HEK293 (cell line): ENCODE measurements around the gene CMTM1.

Experiments
- SETDB1 ChIP-seq: IDR thresholded peaks from one replicate; pipeline ENCODE4 v1.6.1; 2017; ENCODE audit warnings: mild to moderate bottlenecking, low read length, moderate library complexity, mixed read lengths; ENCODE audit not compliant: insufficient read length
- SP2 ChIP-seq: fragments of 450-650 bp; formaldehyde crosslinking; IDR thresholded peaks from 2 replicates; pipeline ENCODE4 v1.5.1; 2016; ENCODE audit warnings: missing biosample characterization, missing genetic modification characterization
- ZBTB8A ChIP-seq: fragments of 450-650 bp; formaldehyde crosslinking; IDR thresholded peaks from 2 replicates; pipeline ENCODE4 v1.5.1; 2016; ENCODE audit warnings: missing biosample characterization, missing genetic modification characterization
- ZNF121 ChIP-seq: fragments of 450-650 bp; formaldehyde crosslinking; IDR thresholded peaks from 2 replicates; pipeline ENCODE4 v1.5.1; 2016; ENCODE audit warnings: missing biosample characterization, missing genetic modification characterization
- ZNF146 ChIP-seq: fragments of 450-650 bp; formaldehyde crosslinking; IDR thresholded peaks from 2 replicates; pipeline ENCODE4 v1.5.1; 2016; ENCODE audit warnings: missing biosample characterization, missing genetic modification characterization
- ZNF302 ChIP-seq: fragments of 450-650 bp; formaldehyde crosslinking; IDR thresholded peaks from 2 replicates; pipeline ENCODE4 v1.5.1; 2016; ENCODE audit warnings: missing biosample characterization, missing genetic modification characterization, low read depth
- ZNF558 ChIP-seq: fragments of 450-650 bp; formaldehyde crosslinking; IDR thresholded peaks from 2 replicates; pipeline ENCODE4 v1.5.1; 2016; ENCODE audit warnings: missing biosample characterization, missing genetic modification characterization
- ZNF707 ChIP-seq: fragments of 450-650 bp; formaldehyde crosslinking; IDR thresholded peaks from 2 replicates; pipeline ENCODE4 v1.5.1; 2016; ENCODE audit warnings: missing biosample characterization, missing genetic modification characterization
- ZSCAN16 ChIP-seq: fragments of 450-650 bp; formaldehyde crosslinking; IDR thresholded peaks from 2 replicates; pipeline ENCODE4 v1.5.1; 2016; ENCODE audit warnings: missing biosample characterization, missing genetic modification characterization
- TF ChIP-seq, protein P1 (sequence below): fragments of 450-650 bp; formaldehyde crosslinking; IDR thresholded peaks from 2 replicates; pipeline ENCODE4 v1.5.1; 2016; ENCODE audit warnings: missing biosample characterization, missing genetic modification characterization
- TF ChIP-seq, protein P2 (sequence below): fragments of 450-650 bp; formaldehyde crosslinking; IDR thresholded peaks from 2 replicates; pipeline ENCODE4 v1.5.1; 2016; ENCODE audit warnings: missing biosample characterization, missing genetic modification characterization
- TF ChIP-seq, protein P3 (sequence below): fragments of 450-650 bp; formaldehyde crosslinking; optimal IDR thresholded peaks from 2 replicates; pipeline ENCODE3; 2016; ENCODE audit warnings: missing biosample characterization, mild to moderate bottlenecking, missing genetic modification characterization
- TF ChIP-seq, protein P4 (sequence below): fragments of 450-650 bp; formaldehyde crosslinking; conservative IDR thresholded peaks from 2 replicates; pipeline ENCODE4 v1.5.1; 2016; ENCODE audit warnings: low read depth, missing biosample characterization, missing genetic modification characterization
- TF ChIP-seq, protein P5 (sequence below): fragments of 450-650 bp; formaldehyde crosslinking; IDR thresholded peaks from 2 replicates; pipeline ENCODE4 v1.5.1; 2016; ENCODE audit warnings: missing biosample characterization, missing genetic modification characterization

DNA sequence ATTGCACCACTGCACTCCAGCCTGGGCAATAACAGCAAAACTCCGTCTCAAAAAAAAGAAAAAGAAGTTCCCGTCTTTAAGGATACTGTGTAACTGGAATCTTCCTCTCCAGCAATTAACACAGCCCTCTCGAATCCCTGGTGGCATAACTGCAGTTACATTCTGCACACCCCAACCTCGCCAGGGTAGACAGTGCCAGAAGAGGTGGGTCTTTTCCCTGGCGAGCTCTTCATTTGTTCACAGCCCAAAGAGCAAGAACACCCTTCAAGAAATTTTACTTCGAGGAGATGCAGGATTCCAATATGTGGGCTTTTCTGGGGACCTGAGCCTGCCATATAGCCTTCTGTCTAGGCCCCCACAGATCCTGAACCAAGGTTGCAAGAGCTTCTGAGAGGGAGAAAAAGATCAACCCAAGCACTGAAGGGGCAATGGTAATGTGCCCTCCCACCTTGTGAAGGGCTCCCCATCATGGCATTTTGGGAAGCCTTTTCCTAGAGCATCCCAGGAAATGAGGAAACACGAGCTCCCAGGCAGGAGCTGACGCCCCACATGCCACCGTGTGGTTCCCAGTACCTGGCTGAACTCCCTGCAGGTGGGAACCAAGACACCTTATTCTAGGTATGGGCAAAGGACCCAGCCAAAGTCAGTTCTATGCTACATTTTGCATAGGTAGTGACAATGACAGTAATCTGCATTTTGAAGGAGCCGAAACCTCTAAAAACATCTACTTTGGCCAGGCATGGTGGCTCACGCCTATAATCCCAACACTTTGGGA lies 43.2 kb upstream of the CMTM1 start:
- TF ChIP-seq, protein P1, sequence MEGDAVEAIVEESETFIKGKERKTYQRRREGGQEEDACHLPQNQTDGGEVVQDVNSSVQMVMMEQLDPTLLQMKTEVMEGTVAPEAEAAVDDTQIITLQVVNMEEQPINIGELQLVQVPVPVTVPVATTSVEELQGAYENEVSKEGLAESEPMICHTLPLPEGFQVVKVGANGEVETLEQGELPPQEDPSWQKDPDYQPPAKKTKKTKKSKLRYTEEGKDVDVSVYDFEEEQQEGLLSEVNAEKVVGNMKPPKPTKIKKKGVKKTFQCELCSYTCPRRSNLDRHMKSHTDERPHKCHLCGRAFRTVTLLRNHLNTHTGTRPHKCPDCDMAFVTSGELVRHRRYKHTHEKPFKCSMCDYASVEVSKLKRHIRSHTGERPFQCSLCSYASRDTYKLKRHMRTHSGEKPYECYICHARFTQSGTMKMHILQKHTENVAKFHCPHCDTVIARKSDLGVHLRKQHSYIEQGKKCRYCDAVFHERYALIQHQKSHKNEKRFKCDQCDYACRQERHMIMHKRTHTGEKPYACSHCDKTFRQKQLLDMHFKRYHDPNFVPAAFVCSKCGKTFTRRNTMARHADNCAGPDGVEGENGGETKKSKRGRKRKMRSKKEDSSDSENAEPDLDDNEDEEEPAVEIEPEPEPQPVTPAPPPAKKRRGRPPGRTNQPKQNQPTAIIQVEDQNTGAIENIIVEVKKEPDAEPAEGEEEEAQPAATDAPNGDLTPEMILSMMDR (tag by site-specific recombination): no peak
- TF ChIP-seq SP2 (tag by site-specific recombination) (no peak), ZSCAN16 (tag by site-specific recombination) (no peak), ZBTB8A (tag by site-specific recombination) (no peak), ZNF121 (tag by site-specific recombination) (no peak), ZNF558 (no peak), ZNF302 (no peak), ZNF707 (no peak), ZNF146 (tag by site-specific recombination) (no peak), SETDB1 (no peak)
- TF ChIP-seq, protein P2, sequence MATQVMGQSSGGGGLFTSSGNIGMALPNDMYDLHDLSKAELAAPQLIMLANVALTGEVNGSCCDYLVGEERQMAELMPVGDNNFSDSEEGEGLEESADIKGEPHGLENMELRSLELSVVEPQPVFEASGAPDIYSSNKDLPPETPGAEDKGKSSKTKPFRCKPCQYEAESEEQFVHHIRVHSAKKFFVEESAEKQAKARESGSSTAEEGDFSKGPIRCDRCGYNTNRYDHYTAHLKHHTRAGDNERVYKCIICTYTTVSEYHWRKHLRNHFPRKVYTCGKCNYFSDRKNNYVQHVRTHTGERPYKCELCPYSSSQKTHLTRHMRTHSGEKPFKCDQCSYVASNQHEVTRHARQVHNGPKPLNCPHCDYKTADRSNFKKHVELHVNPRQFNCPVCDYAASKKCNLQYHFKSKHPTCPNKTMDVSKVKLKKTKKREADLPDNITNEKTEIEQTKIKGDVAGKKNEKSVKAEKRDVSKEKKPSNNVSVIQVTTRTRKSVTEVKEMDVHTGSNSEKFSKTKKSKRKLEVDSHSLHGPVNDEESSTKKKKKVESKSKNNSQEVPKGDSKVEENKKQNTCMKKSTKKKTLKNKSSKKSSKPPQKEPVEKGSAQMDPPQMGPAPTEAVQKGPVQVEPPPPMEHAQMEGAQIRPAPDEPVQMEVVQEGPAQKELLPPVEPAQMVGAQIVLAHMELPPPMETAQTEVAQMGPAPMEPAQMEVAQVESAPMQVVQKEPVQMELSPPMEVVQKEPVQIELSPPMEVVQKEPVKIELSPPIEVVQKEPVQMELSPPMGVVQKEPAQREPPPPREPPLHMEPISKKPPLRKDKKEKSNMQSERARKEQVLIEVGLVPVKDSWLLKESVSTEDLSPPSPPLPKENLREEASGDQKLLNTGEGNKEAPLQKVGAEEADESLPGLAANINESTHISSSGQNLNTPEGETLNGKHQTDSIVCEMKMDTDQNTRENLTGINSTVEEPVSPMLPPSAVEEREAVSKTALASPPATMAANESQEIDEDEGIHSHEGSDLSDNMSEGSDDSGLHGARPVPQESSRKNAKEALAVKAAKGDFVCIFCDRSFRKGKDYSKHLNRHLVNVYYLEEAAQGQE (tag by site-specific recombination): no peak
- TF ChIP-seq, protein P3, sequence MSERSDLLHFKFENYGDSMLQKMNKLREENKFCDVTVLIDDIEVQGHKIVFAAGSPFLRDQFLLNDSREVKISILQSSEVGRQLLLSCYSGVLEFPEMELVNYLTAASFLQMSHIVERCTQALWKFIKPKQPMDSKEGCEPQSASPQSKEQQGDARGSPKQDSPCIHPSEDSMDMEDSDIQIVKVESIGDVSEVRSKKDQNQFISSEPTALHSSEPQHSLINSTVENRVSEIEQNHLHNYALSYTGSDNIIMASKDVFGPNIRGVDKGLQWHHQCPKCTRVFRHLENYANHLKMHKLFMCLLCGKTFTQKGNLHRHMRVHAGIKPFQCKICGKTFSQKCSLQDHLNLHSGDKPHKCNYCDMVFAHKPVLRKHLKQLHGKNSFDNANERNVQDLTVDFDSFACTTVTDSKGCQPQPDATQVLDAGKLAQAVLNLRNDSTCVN: no peak
- TF ChIP-seq, protein P4, sequence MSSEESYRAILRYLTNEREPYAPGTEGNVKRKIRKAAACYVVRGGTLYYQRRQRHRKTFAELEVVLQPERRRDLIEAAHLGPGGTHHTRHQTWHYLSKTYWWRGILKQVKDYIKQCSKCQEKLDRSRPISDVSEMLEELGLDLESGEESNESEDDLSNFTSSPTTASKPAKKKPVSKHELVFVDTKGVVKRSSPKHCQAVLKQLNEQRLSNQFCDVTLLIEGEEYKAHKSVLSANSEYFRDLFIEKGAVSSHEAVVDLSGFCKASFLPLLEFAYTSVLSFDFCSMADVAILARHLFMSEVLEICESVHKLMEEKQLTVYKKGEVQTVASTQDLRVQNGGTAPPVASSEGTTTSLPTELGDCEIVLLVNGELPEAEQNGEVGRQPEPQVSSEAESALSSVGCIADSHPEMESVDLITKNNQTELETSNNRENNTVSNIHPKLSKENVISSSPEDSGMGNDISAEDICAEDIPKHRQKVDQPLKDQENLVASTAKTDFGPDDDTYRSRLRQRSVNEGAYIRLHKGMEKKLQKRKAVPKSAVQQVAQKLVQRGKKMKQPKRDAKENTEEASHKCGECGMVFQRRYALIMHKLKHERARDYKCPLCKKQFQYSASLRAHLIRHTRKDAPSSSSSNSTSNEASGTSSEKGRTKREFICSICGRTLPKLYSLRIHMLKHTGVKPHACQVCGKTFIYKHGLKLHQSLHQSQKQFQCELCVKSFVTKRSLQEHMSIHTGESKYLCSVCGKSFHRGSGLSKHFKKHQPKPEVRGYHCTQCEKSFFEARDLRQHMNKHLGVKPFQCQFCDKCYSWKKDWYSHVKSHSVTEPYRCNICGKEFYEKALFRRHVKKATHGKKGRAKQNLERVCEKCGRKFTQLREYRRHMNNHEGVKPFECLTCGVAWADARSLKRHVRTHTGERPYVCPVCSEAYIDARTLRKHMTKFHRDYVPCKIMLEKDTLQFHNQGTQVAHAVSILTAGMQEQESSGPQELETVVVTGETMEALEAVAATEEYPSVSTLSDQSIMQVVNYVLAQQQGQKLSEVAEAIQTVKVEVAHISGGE (tag by site-specific recombination): no peak
- TF ChIP-seq, protein P5, sequence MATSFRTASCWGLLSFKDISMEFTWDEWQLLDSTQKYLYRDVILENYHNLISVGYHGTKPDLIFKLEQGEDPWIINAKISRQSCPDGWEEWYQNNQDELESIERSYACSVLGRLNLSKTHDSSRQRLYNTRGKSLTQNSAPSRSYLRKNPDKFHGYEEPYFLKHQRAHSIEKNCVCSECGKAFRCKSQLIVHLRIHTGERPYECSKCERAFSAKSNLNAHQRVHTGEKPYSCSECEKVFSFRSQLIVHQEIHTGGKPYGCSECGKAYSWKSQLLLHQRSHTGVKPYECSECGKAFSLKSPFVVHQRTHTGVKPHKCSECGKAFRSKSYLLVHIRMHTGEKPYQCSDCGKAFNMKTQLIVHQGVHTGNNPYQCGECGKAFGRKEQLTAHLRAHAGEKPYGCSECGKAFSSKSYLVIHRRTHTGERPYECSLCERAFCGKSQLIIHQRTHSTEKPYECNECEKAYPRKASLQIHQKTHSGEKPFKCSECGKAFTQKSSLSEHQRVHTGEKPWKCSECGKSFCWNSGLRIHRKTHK (tag by site-specific recombination): no peak
